HG03432 (cell line): ENCODE measurements around the gene DENND4C.
A peak's percentile ranks its signal among the peaks of the same experiment; 100 is the strongest.
"Not testable (repeated sequence)": the region's sequence is repeated elsewhere in the genome, so short reads cannot be mapped to it uniquely, and the experiment has no call there.

Experiments
- ATAC-seq: cut with Tn5 transposase; IDR thresholded peaks from one replicate; pipeline ENCODE4 v1.9.1; 2021; ENCODE audit warnings: mild to moderate bottlenecking, moderate library complexity; ENCODE audit not compliant: unreplicated experiment

Gene DENND4C

GRCh38 chr9:19230355-19231125 lies at the start of gene DENND4C:
TSS of gene DENND4C (plus strand) at chr9:19230693. CDS start at chr9:19276175, 45,482 bp downstream.
- ATAC-seq, result peak; percentile 81

- no peak for ATAC-seq
Measured at GRCh38 chr9:19180991-19181390, 49.5 kb upstream of the DENND4C start.

- no peak for ATAC-seq
Measured at GRCh38 chr9:19181561-19181960, 48.9 kb upstream of the DENND4C start.

- peak; percentile 100 for ATAC-seq
Measured at GRCh38 chr9:19184144-19184917, 46.2 kb upstream of the DENND4C start.

- ATAC-seq, result no peak
Measured at GRCh38 chr9:19185191-19185590, 45.3 kb upstream of the DENND4C start.

- no peak for ATAC-seq
Measured at GRCh38 chr9:19186232-19186631, 44.3 kb upstream of the DENND4C start.

GRCh38 chr9:19188771-19189170 lies 41.7 kb upstream of the DENND4C start:
- ATAC-seq, result no peak

- ATAC-seq, result no peak
Measured at GRCh38 chr9:19192202-19193028, 38.1 kb upstream of the DENND4C start.

GRCh38 chr9:19193029-19193324 lies 37.5 kb upstream of the DENND4C start:
- ATAC-seq, result no peak

GRCh38 chr9:19193358-19193973 lies 37.0 kb upstream of the DENND4C start:
- not testable (repeated sequence) for ATAC-seq

- no peak for ATAC-seq
Measured at GRCh38 chr9:19198406-19198805, 32.1 kb upstream of the DENND4C start.

GRCh38 chr9:19199012-19199411 lies 31.5 kb upstream of the DENND4C start:
- no peak for ATAC-seq

- no peak for ATAC-seq
Measured at GRCh38 chr9:19200229-19200628, 30.3 kb upstream of the DENND4C start.

GRCh38 chr9:19201899-19202891 lies 28.3 kb upstream of the DENND4C start:
- ATAC-seq, result no peak

GRCh38 chr9:19203058-19203457 lies 27.4 kb upstream of the DENND4C start:
- no peak for ATAC-seq

- ATAC-seq, result no peak
Measured at GRCh38 chr9:19208653-19209052, 21.8 kb upstream of the DENND4C start.

- ATAC-seq, result no peak
Measured at GRCh38 chr9:19209188-19209587, 21.3 kb upstream of the DENND4C start.

- no peak for ATAC-seq
Measured at GRCh38 chr9:19213823-19214222, 16.7 kb upstream of the DENND4C start.

GRCh38 chr9:19216466-19216865 lies 14.0 kb upstream of the DENND4C start:
- no peak for ATAC-seq

- ATAC-seq, result no peak
Measured at GRCh38 chr9:19221326-19221725, 9.2 kb upstream of the DENND4C start.
